Measurements from ENCODE around the gene COL4A4. TPM values are rescaled to one million over a fixed set of nuclear protein-coding genes. Genes with fewer than 3 reads are reported as not detected.

COL4A4 gene
- total RNA-seq, 1 donor from 2014 or later = 13.6 TPM

- no peak for DNase-seq (ENCODE audit: missing footprints)
- intact Hi-C loops (cut with DNase I) = no loop called here
- ATAC-seq = no peak
Observed at GRCh38 chr2:226969417-226970080, 194.5 kb downstream of the COL4A4 start.

GRCh38 chr2:226965376-226965775 lies 198.6 kb downstream of the COL4A4 start:
- intact Hi-C loops (cut with DNase I) = no loop called here
- no peak for DNase-seq (ENCODE audit: missing footprints)
- no peak for ATAC-seq

- intact Hi-C loops (cut with DNase I) = no loop called here
- DNase-seq (ENCODE audit: missing footprints) = no peak
- no peak for ATAC-seq
Observed at GRCh38 chr2:226963528-226963927, 200.5 kb downstream of the COL4A4 start.

- intact Hi-C loops (cut with DNase I) = no loop called here
- no peak for ATAC-seq
Observed at GRCh38 chr2:226962176-226962773, 201.7 kb downstream of the COL4A4 start.

GRCh38 chr2:226959418-226959817 lies 204.6 kb downstream of the COL4A4 start:
- intact Hi-C loops (cut with DNase I) = no loop called here
- no peak for ATAC-seq
- no peak for DNase-seq (ENCODE audit: missing footprints)

More at GRCh38 chr2:226962176-226962773, 201.7 kb downstream of the COL4A4 start:
- DNase-seq (ENCODE audit: missing footprints) = no peak

- ATAC-seq (peak; percentile 82), DNase-seq (ENCODE audit: missing footprints) (no peak)
- intact Hi-C loops (cut with DNase I) = no loop called here
Observed at GRCh38 chr2:226956659-226957058, 207.3 kb downstream of the COL4A4 start.

DNA sequence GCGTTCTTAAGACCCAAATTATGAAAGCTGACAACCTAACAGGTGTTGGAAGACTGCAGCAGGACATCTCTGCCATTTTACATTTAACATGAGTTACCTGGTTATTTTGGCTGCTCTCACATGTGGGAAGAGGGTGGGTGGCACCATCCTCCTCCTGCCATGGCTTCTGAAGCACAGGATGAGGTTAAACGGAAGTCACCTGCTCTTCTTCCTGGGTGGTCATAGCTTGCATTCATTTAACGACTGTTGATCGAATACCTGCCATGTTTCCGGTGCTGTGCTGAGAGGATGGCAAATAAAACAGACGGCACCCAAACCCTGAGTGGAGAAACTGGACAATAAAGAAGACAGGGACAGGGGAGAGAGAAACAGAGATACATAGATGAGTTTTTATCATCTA lies 210.2 kb downstream of the COL4A4 start:
- ATAC-seq = no peak
- intact Hi-C loops (cut with DNase I) = no loop called here
- DNase-seq (ENCODE audit: missing footprints) = no peak

DNA sequence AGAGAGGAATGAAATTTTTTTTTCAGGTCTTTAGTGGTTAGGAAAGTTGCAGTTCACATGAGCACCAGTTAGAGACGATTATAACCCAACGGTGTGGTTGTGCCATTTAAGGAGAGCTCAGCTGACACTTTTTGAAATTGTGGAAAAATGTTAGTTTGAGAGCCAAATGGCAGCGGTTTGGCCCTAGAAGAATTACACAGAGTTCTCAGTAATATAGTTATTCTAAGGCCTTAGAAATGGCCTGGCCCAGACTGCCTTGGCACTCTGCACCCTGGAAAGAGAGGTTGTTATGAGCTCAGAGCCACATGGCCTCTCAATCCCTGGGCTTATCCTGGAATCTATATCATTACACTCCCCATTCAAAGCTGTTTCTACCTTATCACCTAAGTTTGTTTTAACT lies 210.8 kb downstream of the COL4A4 start:
- DNase-seq (ENCODE audit: missing footprints) (no peak), ATAC-seq (no peak)
- intact Hi-C loops (cut with DNase I) = no loop called here

Other genes starting within 250 kb of the COL4A4 start
- 5.5 TPM for gene COL4A3, start 419 bp upstream of the COL4A4 start, total RNA-seq
- gene MFF, start 161.0 kb upstream of the COL4A4 start, total RNA-seq = 91.5 TPM
- not detected for gene TM4SF20, start 215.1 kb upstream of the COL4A4 start, total RNA-seq
- gene SCYGR1, start 223.7 kb upstream of the COL4A4 start, total RNA-seq = not detected